Activated CD8-positive, alpha-beta memory T cell treated with anti-CD3 and anti-CD28 coated beads for 48 hours (primary cell): ENCODE results near the gene SLC27A1.
"Not testable (repeated sequence)": the region's sequence is repeated elsewhere in the genome, so short reads cannot be mapped to it uniquely, and the experiment has no call there.

Experiments used
- DNase-seq, 3 experiments: peaks; one replicate each; pipeline ENCODE4 v3.0.0-alpha.2; 2020; ENCODE audit warnings: low read depth in 2 of 3, low spot score in 2 of 3

SLC27A1 gene

GRCh38 chr19:17538684-17539237 lies 68.4 kb downstream of the SLC27A1 start:
- DNase-seq, result no peak

GRCh38 chr19:17539238-17540117 lies 69.2 kb downstream of the SLC27A1 start:
- peak; percentile 84 to 99 (median 98) for DNase-seq

- no peak for DNase-seq
These were observed 69.8 kb downstream of the SLC27A1 start for GRCh38 chr19:17540174-17540573.

GRCh38 chr19:17541184-17541759 lies 70.9 kb downstream of the SLC27A1 start:
- DNase-seq, result no peak

- no peak for DNase-seq
These were observed 71.7 kb downstream of the SLC27A1 start for GRCh38 chr19:17542042-17542441.

- DNase-seq, result no peak
These were observed 72.7 kb downstream of the SLC27A1 start for GRCh38 chr19:17542793-17543582.

GRCh38 chr19:17543986-17544385 lies 73.7 kb downstream of the SLC27A1 start:
- no peak for DNase-seq

GRCh38 chr19:17544418-17544817 lies 74.1 kb downstream of the SLC27A1 start:
- DNase-seq, result no peak

GRCh38 chr19:17548145-17548544 lies 77.8 kb downstream of the SLC27A1 start:
- DNase-seq, result no peak

- no peak for DNase-seq
These were observed 78.9 kb downstream of the SLC27A1 start for GRCh38 chr19:17549085-17549740.

GRCh38 chr19:17550076-17550667 lies 79.8 kb downstream of the SLC27A1 start:
- no peak for DNase-seq

- not testable (repeated sequence) for DNase-seq
These were observed 82.4 kb downstream of the SLC27A1 start for GRCh38 chr19:17552735-17553134.

- DNase-seq, result no peak
These were observed 82.9 kb downstream of the SLC27A1 start for GRCh38 chr19:17553256-17553655.

GRCh38 chr19:17554968-17555479 lies 84.7 kb downstream of the SLC27A1 start:
- no peak for DNase-seq

GRCh38 chr19:17555480-17555928 lies 85.2 kb downstream of the SLC27A1 start, which contains the start of gene COLGALT1:
TSS of gene COLGALT1 (plus strand) at chr19:17555649. CDS start at chr19:17555714, 65 bp downstream.
- peak; percentile 88 to 99 (median 98) for DNase-seq
